ENCODE data around the gene CDH11.

The CDH11 gene

GRCh38 chr16:65021852-65022595 is 99.8 kb downstream of the CDH11 start:
- DNase-seq: no peak

GRCh38 chr16:65016754-65017153 is 105.1 kb downstream of the CDH11 start:
- DNase-seq: no peak

- DNase-seq: no peak
Measured at GRCh38 chr16:65015599-65015998, 106.3 kb downstream of the CDH11 start.

- no peak for DNase-seq
Measured at GRCh38 chr16:65012357-65012756, 109.5 kb downstream of the CDH11 start.

- DNase-seq: no peak
Measured at GRCh38 chr16:65010125-65010524, 111.7 kb downstream of the CDH11 start.

GRCh38 chr16:65005696-65006095 is 116.2 kb downstream of the CDH11 start:
- DNase-seq: no peak

- no peak for DNase-seq
Measured at GRCh38 chr16:65004570-65004969, 117.3 kb downstream of the CDH11 start.

GRCh38 chr16:65003621-65004020 is 118.2 kb downstream of the CDH11 start:
- DNase-seq: no peak

- no peak for DNase-seq
Measured at GRCh38 chr16:65002265-65002664, 119.6 kb downstream of the CDH11 start.

GRCh38 chr16:65000654-65001053 is 121.2 kb downstream of the CDH11 start:
- DNase-seq: no peak

- no peak for DNase-seq
Measured at GRCh38 chr16:64997751-64998150, 124.1 kb downstream of the CDH11 start.

GRCh38 chr16:64997121-64997520 is 124.7 kb downstream of the CDH11 start:
- DNase-seq: no peak

GRCh38 chr16:64996641-64997040 is 125.2 kb downstream of the CDH11 start:
- DNase-seq: peak; percentile 62

- no peak for DNase-seq
Measured at GRCh38 chr16:64993464-64993863, 128.4 kb downstream of the CDH11 start.

- DNase-seq: no peak
Measured at GRCh38 chr16:64991001-64991400, 130.9 kb downstream of the CDH11 start.

GRCh38 chr16:64990101-64990500 is 131.8 kb downstream of the CDH11 start:
- DNase-seq: no peak

GRCh38 chr16:64989050-64989449 is 132.8 kb downstream of the CDH11 start:
- no peak for DNase-seq

- DNase-seq: peak; percentile 38
Measured at GRCh38 chr16:64983963-64984362, 137.9 kb downstream of the CDH11 start.

GRCh38 chr16:64983231-64983630 is 138.6 kb downstream of the CDH11 start:
- no peak for DNase-seq

- no peak for DNase-seq
Measured at GRCh38 chr16:64982581-64982980, 139.3 kb downstream of the CDH11 start.

GRCh38 chr16:64981568-64982281 is 140.1 kb downstream of the CDH11 start:
- no peak for DNase-seq

- no peak for DNase-seq
Measured at GRCh38 chr16:64977206-64977920, 144.5 kb downstream of the CDH11 start.

- no peak for DNase-seq
Measured at GRCh38 chr16:64975821-64976220, 146.0 kb downstream of the CDH11 start.

GRCh38 chr16:64974381-64974780 is 147.5 kb downstream of the CDH11 start:
- DNase-seq: no peak
